Testis (tissue), 3 donors: ENCODE data around the gene NR1H4. TPM values are rescaled to one million over a fixed set of nuclear protein-coding genes. Genes with fewer than 3 reads are reported as not detected.

Source experiments
- DNase-seq: peaks from one replicate; pipeline ENCODE4 v3.0.0-alpha.2; 2019
- H3K27ac ChIP-seq, 2 donors: fragments of 200-600 bp; sonication (generic); one replicate each; pipeline ENCODE4 v1.5.1; 2019
- H3K27me3 ChIP-seq: fragments of 200-600 bp; sonication (generic); one replicate; pipeline ENCODE4 v1.5.1; 2019
- H3K36me3 ChIP-seq: fragments of 200-600 bp; sonication (generic); one replicate; pipeline ENCODE4 v1.5.1; 2017; ENCODE audit warnings: low read depth; ENCODE audit errors: missing control alignments
- H3K4me1 ChIP-seq: fragments of 200-600 bp; sonication (generic); one replicate; pipeline ENCODE4 v1.5.1; 2019
- H3K4me3 ChIP-seq, 2 donors: fragments of 200-600 bp; sonication (generic); one replicate each; pipeline ENCODE4 v1.5.1; 2017 to 2019
- H3K9me3 ChIP-seq: fragments of 200-600 bp; sonication (generic); one replicate; pipeline ENCODE4 v1.5.1; 2017
- CTCF ChIP-seq, 3 experiments: fragments of 450-650 bp in 2 of 3; fragments of 200-600 bp in 1 of 3; sonication (generic) in 1 of 3; IDR thresholded peaks; one replicate each; pipeline ENCODE4 v1.5.1; 2016 to 2019; ENCODE audit warnings: antibody characterized with exemption in 3 of 3, mild to moderate bottlenecking in 2 of 3, moderate library complexity in 1 of 3
- POLR2A ChIP-seq: fragments of 450-650 bp; IDR thresholded peaks from one replicate; pipeline ENCODE4 v1.6.1; 2017; ENCODE audit warnings: antibody characterized with exemption, mild to moderate bottlenecking, moderate library complexity
- WGBS, 2 donors: methylation state at CpG; one replicate each; pipeline ENCODE4 v1.1.5; 2018; 5-methylcytosine and 5-hydroxymethylcytosine counted together
- intact Hi-C: fragments of 100-400 bp; cut with DNase I; formaldehyde crosslinking; loops from one replicate; pipeline ENCODE4 v1.15.1; 2023; ENCODE audit warnings: low total_unique reads
- polyA plus RNA-seq: library from polyadenylated mRNA; stranded (reverse); fragments of 350-450 nt; fragmentation: Illumina TruSeq; extraction: RNeasy Lipid Tissue Mini Kit (QIAGEN cat#74804); gene quantifications from one replicate; pipeline ENCODE4 v1.2.3, GENCODE V29; 2014; ENCODE audit warnings: low read depth, low replicate concordance; ENCODE audit not compliant: insufficient read depth
- total RNA-seq, 2 donors: library from RNA; depleted of rRNA; stranded (reverse); fragments of >200 nt; gene quantifications; one replicate each; pipeline ENCODE4 v1.2.3, GENCODE V29; 2016

The NR1H4 gene
- total and polyA plus RNA-seq, 3 donors from 2014 or later: 0.43 to 1.3 (median 0.66) TPM

- 58 to 77% methylated on average over 3 of the region's 3 CpGs for whole genome bisulfite sequencing, 2 donors
- Histone ChIP-seq H3K27me3 (no peaks in the 10 kb centered on the region), H3K27ac (no peak overlapping the region), H3K36me3 (no peaks in the 10 kb centered on the region), H3K4me3 (no peak overlapping the region), H3K4me1 (peaks cover 7% of the 10 kb centered on the region), H3K9me3 (no peaks in the 10 kb centered on the region)
- TF ChIP-seq POLR2A: no peak
- no peak for TF ChIP-seq CTCF (IDR thresholded peaks at IDR 0.05)
- intact Hi-C loops: no loop called here
- no peak for DNase-seq
Measured at GRCh38 chr12:100572184-100572583, 98.5 kb downstream of the NR1H4 start.

GRCh38 chr12:100573292-100574186, 99.9 kb downstream of the NR1H4 start, which contains the start of gene GAS2L3:
TSS of gene GAS2L3 (plus strand) at chr12:100573684. CDS start at chr12:100594905, 21,221 bp downstream.
- intact Hi-C loops: no loop called here
- peak within 1 kb of the TSS; percentile 73 to 77 for H3K27ac ChIP-seq

GRCh38 chr12:100574187-100575074, 100.8 kb downstream of the NR1H4 start:
- Histone ChIP-seq H3K27me3 (no peaks in the 10 kb centered on the region), H3K27ac (peak overlapping the region; percentile 73 to 77), H3K9me3 (no peaks in the 10 kb centered on the region), H3K4me1 (peaks cover 7% of the 10 kb centered on the region), H3K4me3 (peak overlapping the region; percentile 63 to 81), H3K36me3 (no peaks in the 10 kb centered on the region)
- intact Hi-C loops: no loop called here
- DNase-seq: no peak
- TF ChIP-seq POLR2A: no peak
- TF ChIP-seq CTCF (IDR thresholded peaks at IDR 0.05): no peak
- WGBS, 2 donors: 12% methylated on average over 14 to 15 of the region's 15 CpGs

More at GRCh38 chr12:100573292-100574186, 99.9 kb downstream of the NR1H4 start, which contains the start of gene GAS2L3:
- peak; percentile 95 for DNase-seq
- no peaks in the 10 kb centered on the region for H3K27me3 ChIP-seq
- H3K36me3 ChIP-seq: no peaks in the 10 kb centered on the region
- no peaks in the 10 kb centered on the region for H3K9me3 ChIP-seq
- peaks cover 7% of the 10 kb centered on the region for H3K4me1 ChIP-seq
- no peak for TF ChIP-seq POLR2A
- TF ChIP-seq CTCF (IDR thresholded peaks at IDR 0.05): no peak
- 1 to 2% methylated on average over 19 to 70 of the region's 70 CpGs for WGBS, 2 donors
- H3K4me3 ChIP-seq: peak within 1 kb of the TSS; percentile 63 to 81

DNA sequence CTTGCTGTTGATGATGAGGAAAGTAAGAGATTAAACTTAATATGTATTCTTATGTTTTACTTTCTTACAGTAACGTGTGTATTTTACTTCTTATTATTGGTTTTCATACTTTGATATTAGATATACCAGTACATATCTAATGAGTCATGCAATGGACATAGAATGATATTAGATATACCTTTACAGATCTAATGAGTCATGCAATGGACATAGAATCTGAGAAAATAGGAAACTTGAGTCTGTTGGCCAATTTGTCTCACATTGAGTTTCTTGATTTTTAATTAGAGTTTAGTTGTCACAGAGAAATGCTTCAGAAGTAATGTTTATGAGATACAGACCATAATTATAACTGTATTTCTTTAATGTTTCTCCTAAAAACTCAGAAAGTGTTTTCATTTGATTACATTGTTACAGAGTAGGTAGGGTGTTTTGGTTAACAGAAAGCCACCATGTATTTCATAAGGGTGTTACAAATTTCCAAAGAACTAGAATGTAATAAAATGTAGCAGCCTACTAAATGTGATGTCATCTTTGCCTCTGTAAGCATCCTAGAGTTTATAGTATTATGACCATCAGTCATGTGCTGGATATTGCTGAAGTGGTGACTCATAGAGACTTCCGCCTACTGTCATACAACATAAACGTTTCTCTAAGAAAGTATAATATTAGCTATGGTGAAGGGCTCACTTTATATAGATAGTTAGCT, 102.8 kb downstream of the NR1H4 start:
- no peak overlapping the region for H3K4me3 ChIP-seq

More for the DNA sequence above, 102.8 kb downstream of the NR1H4 start:
- Histone ChIP-seq H3K9me3 (no peaks in the 10 kb centered on the region), H3K4me1 (peaks cover 7% of the 10 kb centered on the region), H3K27ac (no peak overlapping the region), H3K27me3 (no peaks in the 10 kb centered on the region), H3K36me3 (no peaks in the 10 kb centered on the region)
- no peak for DNase-seq
- intact Hi-C loops: no loop called here
- 62 to 70% methylated on average over 3 of the region's 3 CpGs for WGBS, 2 donors
- TF ChIP-seq POLR2A: no peak
- no peak for TF ChIP-seq CTCF (IDR thresholded peaks at IDR 0.05)
